K562 (cell line): ENCODE results near the gene RUNX1. TPM values are rescaled to one million over a fixed set of nuclear protein-coding genes. Genes with fewer than 3 reads are reported as not detected.
A peak's percentile ranks its signal among the peaks of the same experiment; 100 is the strongest.

Source experiments
- AFF1 ChIP-seq, 2 experiments: fragments of 450-650 bp; IDR thresholded peaks; 2 replicates each; pipeline ENCODE4 v1.6.1; 2018; ENCODE audit warnings: mild to moderate bottlenecking in 2 of 2, low read depth in 1 of 2; ENCODE audit not compliant: partially characterized antibody in 2 of 2
- CBX1 ChIP-seq: sonication (generic); IDR thresholded peaks from 2 replicates; pipeline ENCODE4 v1.6.1; 2016; ENCODE audit warnings: antibody characterized with exemption, low read depth, mild to moderate bottlenecking
- HDAC1 ChIP-seq, 2 experiments: fragments of 450-650 bp; IDR thresholded peaks; 2 replicates each; pipeline ENCODE4 v1.6.1; 2016 to 2017; ENCODE audit warnings: inconsistent platforms in 1 of 2, mild to moderate bottlenecking in 1 of 2, moderate library complexity in 1 of 2
- HEY1 ChIP-seq: fragments of 250-450 bp; sonication (Bioruptor Pico); IDR thresholded peaks from 2 replicates; pipeline ENCODE4 v1.5.0; 2020; ENCODE audit warnings: mild to moderate bottlenecking, moderate library complexity, borderline replicate concordance
- MAFK ChIP-seq: IDR thresholded peaks from 2 replicates; pipeline ENCODE4 v1.6.1; 2011; ENCODE audit warnings: low read length, improper control_type of control experiment
- MEF2A ChIP-seq: IDR thresholded peaks from 2 replicates; pipeline ENCODE4 v1.6.1; 2011; ENCODE audit warnings: low read depth, mild to moderate bottlenecking, low read length, moderate library complexity; ENCODE audit not compliant: control insufficient read depth
- NCOR1 ChIP-seq: fragments of 450-650 bp; IDR thresholded peaks from 2 replicates; pipeline ENCODE4 v1.6.1; 2016; ENCODE audit warnings: mild to moderate bottlenecking, moderate library complexity
- POLR3A ChIP-seq: IDR thresholded peaks from 2 replicates; pipeline ENCODE4 v1.6.1; 2011; ENCODE audit warnings: borderline replicate concordance, mild to moderate bottlenecking, moderate library complexity; ENCODE audit not compliant: insufficient read length, insufficient read depth; ENCODE audit errors: extremely low read depth
- RBM15 ChIP-seq: fragments of 200-400 bp; formaldehyde crosslinking; IDR thresholded peaks from 2 replicates; pipeline ENCODE4 v1.6.1; 2018; ENCODE audit warnings: mild to moderate bottlenecking, low read length, moderate library complexity; ENCODE audit not compliant: insufficient read depth
- TAF1 ChIP-seq: IDR thresholded peaks from 2 replicates; pipeline ENCODE4 v1.6.1; 2011; ENCODE audit warnings: mild to moderate bottlenecking, low read length, moderate library complexity; ENCODE audit not compliant: insufficient read depth, control insufficient read depth, severe bottlenecking; ENCODE audit errors: extremely low read depth
- TCFL5 ChIP-seq: fragments of 250-450 bp; sonication (Bioruptor Pico); conservative IDR thresholded peaks from 2 replicates; pipeline ENCODE4 v1.6.1; 2021; ENCODE audit warnings: mild to moderate bottlenecking, moderate library complexity, matching md5 sums
- ZBTB17 ChIP-seq: fragments of 450-650 bp; formaldehyde crosslinking; IDR thresholded peaks from 2 replicates; pipeline ENCODE4 v1.4.0; 2020; ENCODE audit warnings: mild to moderate bottlenecking
- ZNF239 ChIP-seq: fragments of 250-450 bp; sonication (Bioruptor Pico); IDR thresholded peaks from 2 replicates; pipeline ENCODE4 v1.4.0; 2020; ENCODE audit warnings: mild to moderate bottlenecking
- ZNF609 ChIP-seq: sonication (generic); formaldehyde crosslinking; IDR thresholded peaks from 2 replicates; pipeline ENCODE4 v1.8.1; 2023; ENCODE audit warnings: missing genetic modification reagents, mild to moderate bottlenecking, borderline replicate concordance
- polyA plus RNA-seq, 8 experiments: library from polyadenylated mRNA; depleted of rRNA in 4 of 8; stranded (reverse) in 5 of 8; unstranded in 3 of 8; fragments of >200 nt; fragmentation: Nextera tagmentation in 2 of 8; fragmentation: Illumina TruSeq in 1 of 8; extraction: Ambion mirVana in 2 of 8; extraction: Trizol in 1 of 8; gene quantifications; 2 replicates each; pipeline versions ENCODE4 v1.2.1 to v1.2.3, GENCODE V29; 2011 to 2014; ENCODE audit warnings: inconsistent platforms in 1 of 8, missing spikeins in 1 of 8
- total RNA-seq, 7 experiments: library from RNA; depleted of rRNA in 6 of 7; stranded (reverse); fragments of >200 nt in 6 of 7; fragmentation: Illumina TruSeq in 2 of 7; extraction: Trizol in 2 of 7; gene quantifications; 2 replicates each; pipeline versions ENCODE4 v1.2.1 to v1.2.3, GENCODE V29; 2011 to 2021; ENCODE audit warnings: low replicate concordance in 1 of 7
- TF ChIP-seq, protein P1 (sequence below): fragments of 450-650 bp; formaldehyde crosslinking; conservative IDR thresholded peaks from 2 replicates; pipeline ENCODE4 v1.4.0; 2022; ENCODE audit warnings: mild to moderate bottlenecking, missing genetic modification characterization
- TF ChIP-seq, protein P2 (sequence below): sonication (generic); formaldehyde crosslinking; IDR thresholded peaks from 2 replicates; pipeline ENCODE4 v1.9.0; 2022; ENCODE audit warnings: mild to moderate bottlenecking, missing genetic modification reagents

Gene RUNX1
- total and polyA plus RNA-seq, 9 of the 15 experiments (the other 6 are each of a cell fraction or from before 2014, with no cell fraction given), result 2.2 to 68.6 (median 17.8) TPM

DNA sequence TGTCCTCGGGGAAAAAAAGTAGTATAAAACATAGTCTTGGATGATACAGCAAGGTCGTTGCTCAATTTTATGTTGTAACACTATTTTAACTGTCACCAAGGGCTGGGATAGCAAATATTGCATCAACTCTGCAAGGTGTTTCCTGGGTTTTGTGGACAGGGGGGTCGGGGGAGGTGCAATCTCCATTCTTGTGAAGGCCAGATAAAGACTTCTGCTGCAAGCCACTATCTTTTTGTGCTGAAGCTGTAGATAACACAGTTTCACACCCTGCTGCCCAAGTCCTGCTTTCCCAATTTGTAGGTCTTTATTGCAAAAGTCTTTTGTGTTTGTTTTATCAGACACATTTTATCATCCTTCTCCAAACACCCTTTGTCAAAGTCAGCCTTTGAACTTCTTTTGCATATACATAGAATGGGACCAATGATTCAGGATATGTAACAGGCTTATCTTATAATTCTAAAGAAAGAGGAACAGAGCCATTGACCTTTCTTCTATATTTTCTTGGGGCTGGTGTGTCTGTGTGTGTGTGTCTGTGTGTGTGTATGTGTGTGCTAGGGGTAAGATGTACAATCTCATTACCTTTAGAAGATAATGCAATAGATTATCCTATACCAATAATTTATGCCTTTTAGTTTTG lies 140.6 kb downstream of the RUNX1 start (continued):
- TF ChIP-seq ZNF609 (CRISPR knock-in tag) (peak; percentile 90), RBM15 (no peak), CBX1 (0 out of 2 replicates have a peak, but pooled peaks have one; percentile 5), MAFK (peak; percentile 53), ZNF239 (CRISPR knock-in tag) (peak; percentile 59), HDAC1 (IDR thresholded peaks at IDR 0.05) (peak in 1 of 2 experiments; percentile 98; a peak in 3 of 4 replicates), MEF2A (peak; percentile 45), TAF1 (peak; percentile 35), ZBTB17 (CRISPR knock-in tag) (peak; percentile 72; the same call in 1 of the 2 replicates), POLR3A (peak; percentile 13), HEY1 (CRISPR knock-in tag) (peak; percentile 95), TCFL5 (CRISPR knock-in tag) (no peak; the same call in 1 of the 2 replicates), AFF1 (IDR thresholded peaks at IDR 0.05; ENCODE audit: low read depth in 1 of 2, partially characterized antibody in 2 of 2) (peak in 1 of 2 experiments; percentile 95), NCOR1 (peak; percentile 100)
- TF ChIP-seq, protein P1, sequence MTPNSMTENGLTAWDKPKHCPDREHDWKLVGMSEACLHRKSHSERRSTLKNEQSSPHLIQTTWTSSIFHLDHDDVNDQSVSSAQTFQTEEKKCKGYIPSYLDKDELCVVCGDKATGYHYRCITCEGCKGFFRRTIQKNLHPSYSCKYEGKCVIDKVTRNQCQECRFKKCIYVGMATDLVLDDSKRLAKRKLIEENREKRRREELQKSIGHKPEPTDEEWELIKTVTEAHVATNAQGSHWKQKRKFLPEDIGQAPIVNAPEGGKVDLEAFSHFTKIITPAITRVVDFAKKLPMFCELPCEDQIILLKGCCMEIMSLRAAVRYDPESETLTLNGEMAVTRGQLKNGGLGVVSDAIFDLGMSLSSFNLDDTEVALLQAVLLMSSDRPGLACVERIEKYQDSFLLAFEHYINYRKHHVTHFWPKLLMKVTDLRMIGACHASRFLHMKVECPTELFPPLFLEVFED (CRISPR knock-in tag), result peak; percentile 57; the same call in 1 of the 2 replicates
- TF ChIP-seq, protein P2, sequence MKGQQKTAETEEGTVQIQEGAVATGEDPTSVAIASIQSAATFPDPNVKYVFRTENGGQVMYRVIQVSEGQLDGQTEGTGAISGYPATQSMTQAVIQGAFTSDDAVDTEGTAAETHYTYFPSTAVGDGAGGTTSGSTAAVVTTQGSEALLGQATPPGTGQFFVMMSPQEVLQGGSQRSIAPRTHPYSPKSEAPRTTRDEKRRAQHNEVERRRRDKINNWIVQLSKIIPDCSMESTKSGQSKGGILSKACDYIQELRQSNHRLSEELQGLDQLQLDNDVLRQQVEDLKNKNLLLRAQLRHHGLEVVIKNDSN (CRISPR knock-in tag), result no peak
